OCI-LY3 (cell line): ENCODE data around the gene CYP2F1.

Experiments used
- CTCF ChIP-seq: fragments of 200-600, 300-600 bp; sonication (generic); IDR thresholded peaks from 2 replicates; pipeline ENCODE4 v1.5.1; 2014; ENCODE audit warnings: antibody characterized with exemption, low read length, low read depth
- EZH2phosphoT487 ChIP-seq: fragments of 200-600 bp; shearing (Covaris generic); IDR thresholded peaks from 2 replicates; pipeline ENCODE4 v1.6.1; 2018; ENCODE audit warnings: antibody characterized with exemption, mixed run types, low read depth

DNA sequence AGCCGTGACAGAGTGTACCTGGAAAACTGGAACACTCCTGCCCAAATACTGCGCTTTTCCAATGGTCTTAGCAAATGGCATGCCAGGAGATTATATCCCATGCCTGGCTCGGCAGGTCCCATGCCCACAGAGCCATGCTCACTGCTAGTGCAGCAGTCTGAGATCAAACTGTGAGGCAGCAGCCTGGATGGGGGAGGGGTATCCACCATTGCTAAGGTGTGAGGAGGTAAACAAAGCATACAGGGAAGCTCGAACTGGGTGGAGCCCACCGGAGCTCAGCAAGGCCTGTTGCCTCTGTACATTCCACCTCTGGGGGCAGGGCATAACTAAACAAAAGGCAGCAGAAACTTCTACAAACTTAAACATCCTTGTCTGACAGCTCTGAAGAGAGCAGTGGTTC is 15.5 kb upstream of the CYP2F1 start:
- no peak for TF ChIP-seq CTCF
- no peak for TF ChIP-seq EZH2phosphoT487
